SK-N-SH (cell line): ENCODE measurements around the gene DSCAM.

ENCODE experiments used
- CTCF ChIP-seq: fragments of 200-600 bp; sonication (generic); IDR thresholded peaks from 2 replicates; pipeline ENCODE4 v1.6.1; 2017; ENCODE audit warnings: antibody characterized with exemption, mild to moderate bottlenecking, moderate library complexity
- MXI1 ChIP-seq: IDR thresholded peaks from 2 replicates; pipeline ENCODE4 v1.6.1; 2012; ENCODE audit warnings: mild to moderate bottlenecking, low read depth, low read length, improper control_type of control experiment

DNA sequence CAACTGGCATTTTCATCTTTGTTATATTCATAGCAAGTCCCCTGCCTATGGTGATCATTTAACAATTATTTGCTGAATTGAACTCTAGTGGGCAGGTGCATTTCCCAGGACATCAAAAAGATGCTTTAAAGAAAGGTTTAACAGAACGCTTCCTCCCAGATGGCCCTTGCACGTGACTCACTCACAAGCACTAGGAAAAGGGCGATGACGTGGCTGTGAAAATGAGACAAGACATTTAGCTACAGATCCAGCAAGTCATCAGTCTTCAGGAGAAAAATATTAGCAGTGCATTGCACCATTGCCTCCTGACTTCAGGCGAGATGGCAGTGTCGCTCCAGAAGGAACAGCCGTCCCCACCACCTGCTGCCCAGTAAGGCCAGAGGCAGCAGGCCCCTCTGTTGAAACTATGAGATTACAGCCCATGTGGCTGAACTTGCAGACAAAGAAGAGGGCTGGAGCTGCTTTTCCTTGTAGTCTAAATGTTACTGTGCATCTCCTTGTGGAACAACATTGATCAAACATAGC, 37.2 kb downstream of the DSCAM start:
- TF ChIP-seq CTCF (no peak), MXI1 (no peak)
